CD4-positive, alpha-beta T cell treated with Interleukin-17A for 1 hour (primary cell): ENCODE measurements around the gene KLRG1.

ENCODE experiments used
- DNase-seq: peaks from one replicate; pipeline ENCODE4 v3.0.0-alpha.2; 2020

The KLRG1 gene

GRCh38 chr12:9043766-9044165 is 54.4 kb downstream of the KLRG1 start:
- no peak for DNase-seq

GRCh38 chr12:9047105-9047504 is 57.8 kb downstream of the KLRG1 start:
- no peak for DNase-seq

- DNase-seq, result no peak
Observed at GRCh38 chr12:9048930-9049329, 59.6 kb downstream of the KLRG1 start.

GRCh38 chr12:9049520-9050133 is 60.3 kb downstream of the KLRG1 start:
- peak; percentile 74 for DNase-seq

- no peak for DNase-seq
Observed at GRCh38 chr12:9050521-9051157, 61.3 kb downstream of the KLRG1 start.

GRCh38 chr12:9051158-9051550 is 61.8 kb downstream of the KLRG1 start:
- DNase-seq, result no peak

GRCh38 chr12:9052610-9053009 is 63.3 kb downstream of the KLRG1 start:
- no peak for DNase-seq
